NT2/D1 (cell line): ENCODE measurements around the gene ONECUT2.
A peak's percentile ranks its signal among the peaks of the same experiment; 100 is the strongest.

Experiments used
- DNase-seq: peaks from one replicate; pipeline ENCODE4 v3.0.0-alpha.2; 2011; ENCODE audit warnings: low read depth, low spot score
- H3K27me3 ChIP-seq: 2 replicates; pipeline ENCODE4 v1.6.0; 2011; ENCODE audit warnings: mild to moderate bottlenecking; ENCODE audit not compliant: insufficient read length, insufficient read depth
- H3K36me3 ChIP-seq: 2 replicates; pipeline ENCODE4 v1.6.1; 2011; ENCODE audit warnings: mild to moderate bottlenecking, low read length, mixed read lengths; ENCODE audit not compliant: insufficient read depth, insufficient read length
- H3K4me1 ChIP-seq: 2 replicates; pipeline ENCODE4 v1.5.1; 2011; ENCODE audit not compliant: insufficient read depth, insufficient read length
- H3K4me3 ChIP-seq: 2 replicates; pipeline ENCODE4 v1.5.1; 2011; ENCODE audit warnings: low read depth; ENCODE audit not compliant: insufficient read length
- H3K9ac ChIP-seq: 2 replicates; pipeline ENCODE4 v1.6.0; 2011; ENCODE audit warnings: low read depth; ENCODE audit not compliant: insufficient read length
- H3K9me3 ChIP-seq: 2 replicates; pipeline ENCODE4 v1.5.1; 2011; ENCODE audit warnings: mild to moderate bottlenecking, low read length; ENCODE audit not compliant: insufficient read depth
- SUZ12 ChIP-seq: IDR thresholded peaks from 2 replicates; pipeline ENCODE4 v1.6.1; 2011; ENCODE audit not compliant: insufficient read length, insufficient read depth; ENCODE audit errors: extremely low read depth
- YY1 ChIP-seq: IDR thresholded peaks from 2 replicates; pipeline ENCODE4 v1.6.1; 2011; ENCODE audit not compliant: insufficient read length, insufficient read depth
- ZNF274 ChIP-seq: IDR thresholded peaks from 2 replicates; pipeline ENCODE4 v1.6.1; 2011; ENCODE audit warnings: mild to moderate bottlenecking, low read depth, low read length

Gene ONECUT2

DNA sequence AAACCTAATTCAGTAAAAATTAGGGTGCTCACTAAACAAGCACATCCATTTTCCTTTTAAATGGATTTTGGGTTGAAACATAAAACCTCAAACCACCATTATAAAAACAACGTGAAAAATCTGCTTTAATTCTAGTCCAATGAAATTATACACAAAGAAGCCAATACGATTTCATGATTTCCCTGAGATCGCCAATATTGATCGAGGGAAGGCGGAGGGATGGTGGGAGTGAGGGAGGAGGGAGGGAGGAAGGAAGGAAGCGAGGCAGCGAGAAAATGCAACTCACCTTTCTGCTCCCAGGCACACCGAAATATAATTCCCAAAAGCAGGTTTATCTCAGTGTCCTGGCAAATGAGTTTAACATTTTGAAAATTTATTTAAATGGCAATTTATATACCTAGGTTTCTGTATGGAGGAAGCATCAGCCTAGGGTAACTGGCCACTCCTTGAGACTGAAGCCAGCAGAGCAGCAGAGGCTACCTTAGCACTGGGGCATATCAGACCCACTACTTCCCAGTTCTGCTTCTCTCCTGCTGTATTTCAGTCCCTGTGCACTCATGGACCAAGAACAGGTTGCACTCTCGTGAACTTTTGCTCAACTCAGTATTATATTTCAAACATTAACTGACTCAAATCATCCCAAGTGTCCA lies 2.3 kb upstream of the ONECUT2 start:
- no peak overlapping the region for H3K4me3 ChIP-seq
- H3K9ac ChIP-seq = no peak overlapping the region
- TF ChIP-seq YY1 = no peak
- TF ChIP-seq ZNF274 = no peak
- no peak for TF ChIP-seq SUZ12
- DNase-seq = no peak
- H3K9me3 ChIP-seq = no peaks in the 10 kb centered on the region
- peaks cover 2% of the 10 kb centered on the region for H3K4me1 ChIP-seq
- peaks cover 92% of the 10 kb centered on the region for H3K27me3 ChIP-seq
- no peaks in the 10 kb centered on the region for H3K36me3 ChIP-seq

DNA sequence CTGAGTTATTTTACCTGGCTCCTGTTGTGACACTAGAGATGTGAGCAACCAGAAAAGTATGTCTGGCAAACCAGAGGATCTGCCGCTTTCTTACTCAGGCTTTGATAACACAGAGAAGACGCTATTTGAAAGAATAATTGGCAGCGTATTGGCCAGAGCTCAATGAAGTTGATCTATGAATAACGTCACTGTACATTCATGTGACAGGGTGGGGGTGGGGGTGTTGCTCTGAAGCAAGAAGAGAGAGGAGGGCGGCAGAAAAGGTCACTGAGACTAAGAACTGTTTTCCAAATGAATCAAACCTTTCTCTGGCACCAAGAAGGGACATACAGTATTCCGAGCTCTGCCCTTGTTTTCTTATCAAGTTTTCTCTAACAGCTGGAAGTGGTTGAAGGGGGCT lies 1.7 kb upstream of the ONECUT2 start:
- Histone ChIP-seq H3K36me3 (no peaks in the 10 kb centered on the region), H3K9ac (no peak overlapping the region), H3K27me3 (peaks cover 93% of the 10 kb centered on the region), H3K4me3 (no peak overlapping the region), H3K9me3 (no peaks in the 10 kb centered on the region), H3K4me1 (peaks cover 2% of the 10 kb centered on the region)
- TF ChIP-seq SUZ12 (no peak), ZNF274 (no peak), YY1 (no peak)
- no peak for DNase-seq

DNA sequence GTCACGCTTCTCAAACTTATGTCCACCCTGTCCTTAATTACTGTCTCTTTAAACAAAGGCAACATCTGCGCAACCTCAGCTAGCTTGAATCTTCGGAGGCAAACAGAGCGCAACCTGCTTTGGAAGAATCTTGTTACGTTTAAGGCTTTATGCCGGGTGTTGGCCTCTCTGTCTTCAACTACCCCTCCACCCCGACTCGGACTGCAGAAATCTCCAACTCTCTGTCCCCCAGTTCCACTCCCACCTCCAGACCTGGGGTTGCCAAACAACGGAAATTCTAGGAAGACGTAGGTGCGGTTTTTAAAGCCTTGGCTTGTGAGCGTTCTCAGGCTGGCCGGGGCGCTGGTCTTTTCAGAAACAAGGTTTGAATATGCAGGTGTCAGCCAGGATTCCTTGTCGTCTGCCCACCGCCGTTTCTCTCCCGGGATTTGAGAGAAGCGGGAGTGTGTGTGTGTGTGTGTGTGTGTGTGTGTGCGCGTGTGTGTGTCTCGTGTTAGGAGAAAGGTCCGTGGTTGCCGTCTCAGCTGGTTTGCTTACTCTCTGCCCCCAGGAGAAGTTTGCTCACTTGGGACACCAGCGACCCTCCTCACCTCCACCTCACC lies 1.1 kb upstream of the ONECUT2 start:
- Histone ChIP-seq H3K4me1 (peaks cover 3% of the 10 kb centered on the region), H3K9me3 (no peaks in the 10 kb centered on the region), H3K36me3 (no peaks in the 10 kb centered on the region), H3K4me3 (peak overlapping the region; percentile 58), H3K27me3 (peaks cover 93% of the 10 kb centered on the region), H3K9ac (no peak overlapping the region)
- TF ChIP-seq SUZ12 (peak; percentile 59), ZNF274 (no peak)
- no peak for DNase-seq

DNA sequence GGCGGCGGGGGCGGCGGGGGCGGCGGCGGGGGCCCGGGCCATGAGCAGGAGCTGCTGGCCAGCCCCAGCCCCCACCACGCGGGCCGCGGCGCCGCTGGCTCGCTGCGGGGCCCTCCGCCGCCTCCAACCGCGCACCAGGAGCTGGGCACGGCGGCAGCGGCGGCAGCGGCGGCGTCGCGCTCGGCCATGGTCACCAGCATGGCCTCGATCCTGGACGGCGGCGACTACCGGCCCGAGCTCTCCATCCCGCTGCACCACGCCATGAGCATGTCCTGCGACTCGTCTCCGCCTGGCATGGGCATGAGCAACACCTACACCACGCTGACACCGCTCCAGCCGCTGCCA lies 644 bp downstream of the ONECUT2 start:
- peak overlapping the region; percentile 24 for H3K4me3 ChIP-seq
- H3K9ac ChIP-seq = no peak overlapping the region
- peaks cover 9% of the 10 kb centered on the region for H3K4me1 ChIP-seq
- no peak for TF ChIP-seq SUZ12
- TF ChIP-seq YY1 = no peak
- peaks cover 93% of the 10 kb centered on the region for H3K27me3 ChIP-seq
- no peaks in the 10 kb centered on the region for H3K9me3 ChIP-seq
- H3K36me3 ChIP-seq = no peaks in the 10 kb centered on the region
- no peak for DNase-seq

DNA sequence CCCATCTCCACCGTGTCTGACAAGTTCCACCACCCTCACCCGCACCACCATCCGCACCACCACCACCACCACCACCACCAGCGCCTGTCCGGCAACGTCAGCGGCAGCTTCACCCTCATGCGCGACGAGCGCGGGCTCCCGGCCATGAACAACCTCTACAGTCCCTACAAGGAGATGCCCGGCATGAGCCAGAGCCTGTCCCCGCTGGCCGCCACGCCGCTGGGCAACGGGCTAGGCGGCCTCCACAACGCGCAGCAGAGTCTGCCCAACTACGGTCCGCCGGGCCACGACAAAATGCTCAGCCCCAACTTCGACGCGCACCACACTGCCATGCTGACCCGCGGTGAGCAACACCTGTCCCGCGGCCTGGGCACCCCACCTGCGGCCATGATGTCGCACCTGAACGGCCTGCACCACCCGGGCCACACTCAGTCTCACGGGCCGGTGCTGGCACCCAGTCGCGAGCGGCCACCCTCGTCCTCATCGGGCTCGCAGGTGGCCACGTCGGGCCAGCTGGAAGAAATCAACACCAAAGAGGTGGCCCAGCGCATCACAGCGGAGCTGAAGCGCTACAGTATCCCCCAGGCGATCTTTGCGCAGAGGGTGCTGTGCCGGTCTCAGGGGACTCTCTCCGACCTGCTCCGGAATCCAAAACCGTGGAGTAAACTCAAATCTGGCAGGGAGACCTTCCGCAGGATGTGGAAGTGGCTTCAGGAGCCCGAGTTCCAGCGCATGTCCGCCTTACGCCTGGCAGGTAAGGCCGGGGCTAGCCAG lies 1.2 kb downstream of the ONECUT2 start:
- Histone ChIP-seq H3K27me3 (peaks cover 93% of the 10 kb centered on the region), H3K4me3 (peak overlapping the region; percentile 24), H3K9ac (no peak overlapping the region), H3K4me1 (peaks cover 9% of the 10 kb centered on the region), H3K36me3 (no peaks in the 10 kb centered on the region), H3K9me3 (no peaks in the 10 kb centered on the region)
- TF ChIP-seq YY1 (no peak), SUZ12 (peak; percentile 98)
- DNase-seq = no peak

DNA sequence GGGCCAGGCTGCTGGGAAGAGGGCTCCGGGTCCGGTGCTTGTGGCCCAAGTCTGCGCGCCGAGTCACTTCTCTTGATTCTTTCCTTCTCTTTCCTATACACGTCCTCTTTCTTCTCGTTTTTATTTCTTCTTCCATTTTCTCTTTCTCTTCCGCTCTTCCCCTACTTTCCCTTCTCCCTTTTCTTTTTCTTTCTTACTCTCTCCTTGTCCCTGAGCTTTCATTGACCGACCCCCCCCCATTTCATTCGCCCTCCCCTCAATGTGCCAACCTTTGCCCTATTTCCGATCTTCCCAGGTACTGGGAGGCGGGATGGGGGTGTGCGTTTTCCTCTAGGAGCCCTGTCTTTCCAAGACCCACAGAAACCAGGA lies 1.8 kb downstream of the ONECUT2 start:
- Histone ChIP-seq H3K4me1 (peaks cover 9% of the 10 kb centered on the region), H3K9me3 (no peaks in the 10 kb centered on the region), H3K9ac (no peak overlapping the region), H3K27me3 (peaks cover 93% of the 10 kb centered on the region), H3K36me3 (no peaks in the 10 kb centered on the region), H3K4me3 (no peak overlapping the region)
- no peak for TF ChIP-seq ZNF274
- no peak for TF ChIP-seq YY1
- TF ChIP-seq SUZ12 = no peak
- DNase-seq = no peak

DNA sequence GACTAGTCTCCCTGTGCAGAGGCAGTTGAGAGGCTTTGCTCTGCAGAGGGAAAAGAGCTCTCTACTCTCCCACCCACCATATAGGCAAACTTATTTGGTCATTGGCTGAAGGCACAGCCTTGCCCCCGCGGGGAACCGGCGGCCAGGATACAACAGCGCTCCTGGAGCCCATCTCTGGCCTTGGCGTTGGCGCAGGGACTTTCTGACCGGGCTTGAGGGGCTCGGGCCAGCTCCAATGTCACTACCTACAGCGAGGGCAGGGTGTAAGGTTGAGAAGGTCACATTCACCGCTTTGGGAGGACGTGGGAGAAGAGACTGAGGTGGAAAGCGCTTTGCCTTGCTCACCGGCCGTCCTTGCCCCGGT lies 2.2 kb downstream of the ONECUT2 start:
- no peak for DNase-seq
- TF ChIP-seq YY1 (no peak), SUZ12 (no peak), ZNF274 (no peak)
- Histone ChIP-seq H3K9me3 (0 out of 2 replicates have a peak, but pooled peaks cover 4% of the 10 kb centered on the region), H3K4me1 (peaks cover 9% of the 10 kb centered on the region), H3K4me3 (peak overlapping the region; percentile 34), H3K36me3 (no peaks in the 10 kb centered on the region), H3K27me3 (peaks cover 93% of the 10 kb centered on the region), H3K9ac (peak overlapping the region; percentile 32)
